BLaER1 treated with 17β-estradiol and CSF1 and Interleukin-3, amounts not matched to agents 10 nM and 100 nM (cell line): Measurements from ENCODE around the gene FOCAD.

ENCODE experiments used
- H3K27ac ChIP-seq, 11 experiments: shearing (Covaris generic); formaldehyde crosslinking; 2 replicates each; pipeline ENCODE4 v1.8.1; 2022
- H3K27me3 ChIP-seq, 11 experiments: shearing (Covaris generic); formaldehyde crosslinking; 2 replicates each; pipeline ENCODE4 v1.8.1; 2022
- H3K36me3 ChIP-seq, 11 experiments: shearing (Covaris generic); formaldehyde crosslinking; 2 replicates each; pipeline ENCODE4 v1.8.1; 2022
- H3K4me1 ChIP-seq, 10 experiments: shearing (Covaris generic); formaldehyde crosslinking; 2 replicates each; pipeline ENCODE4 v1.8.1; 2022
- H3K4me2 ChIP-seq, 11 experiments: shearing (Covaris generic); formaldehyde crosslinking; 2 replicates each; pipeline ENCODE4 v1.8.1; 2022
- H3K4me3 ChIP-seq, 10 experiments: shearing (Covaris generic); formaldehyde crosslinking; 2 replicates each; pipeline ENCODE4 v1.8.1; 2022
- H3K9ac ChIP-seq, 11 experiments: shearing (Covaris generic); formaldehyde crosslinking; 2 replicates each; pipeline ENCODE4 v1.8.1; 2022
- H3K9me3 ChIP-seq, 11 experiments: shearing (Covaris generic); formaldehyde crosslinking; replicated peaks in 1 of 11; 2 replicates each; pipeline ENCODE4 v1.8.1; 2022
- H4K20me1 ChIP-seq, 11 experiments: shearing (Covaris generic); formaldehyde crosslinking; 2 replicates each; pipeline ENCODE4 v1.8.1; 2022
- Cebpa-rat ChIP-seq, 11 experiments: shearing (Covaris generic); IDR thresholded peaks; 2 replicates each; pipeline ENCODE4 v1.8.1; 2022

FOCAD gene

GRCh38 chr9:20734275-20734674 lies 50.2 kb downstream of the FOCAD start:
- peaks cover 0 to 17% (median 4%) of the 10 kb centered on the region in 11 experiments; a peak in 8 of 22 replicates for H3K36me3 ChIP-seq
- H3K4me1 ChIP-seq: peaks cover 0 to 9% (median 3%) of the 10 kb centered on the region in 10 experiments; a peak in 7 of 20 replicates
- TF ChIP-seq Cebpa-rat (IDR thresholded peaks at IDR 0.05): no peak
- no peak overlapping the region for H3K4me3 ChIP-seq
- no peaks in the 10 kb centered on the region for H3K27me3 ChIP-seq
- no peaks in the 10 kb centered on the region for H4K20me1 ChIP-seq
- no peaks in the 10 kb centered on the region for H3K9me3 ChIP-seq
- no peak overlapping the region for H3K9ac ChIP-seq
- no peak overlapping the region for H3K27ac ChIP-seq
- no peak overlapping the region for H3K4me2 ChIP-seq

- Histone ChIP-seq H3K4me3 (no peak overlapping the region), H3K27ac (no peak overlapping the region), H3K9me3 (no peaks in the 10 kb centered on the region), H3K36me3 (peaks cover 0 to 36% (median 4%) of the 10 kb centered on the region in 11 experiments; a peak in 6 of 22 replicates), H3K4me2 (no peak overlapping the region), H3K27me3 (no peaks in the 10 kb centered on the region), H3K9ac (no peak overlapping the region), H3K4me1 (no peaks in the 10 kb centered on the region), H4K20me1 (no peaks in the 10 kb centered on the region)
- TF ChIP-seq Cebpa-rat (IDR thresholded peaks at IDR 0.05): no peak
These were observed 56.2 kb downstream of the FOCAD start for GRCh38 chr9:20740304-20740703.

GRCh38 chr9:20740929-20741582 lies 57.0 kb downstream of the FOCAD start:
- no peaks in the 10 kb centered on the region for H3K4me1 ChIP-seq
- no peak overlapping the region for H3K4me2 ChIP-seq
- H3K9ac ChIP-seq: no peak overlapping the region
- no peaks in the 10 kb centered on the region for H3K27me3 ChIP-seq
- no peak for TF ChIP-seq Cebpa-rat (IDR thresholded peaks at IDR 0.05)
- no peaks in the 10 kb centered on the region for H3K9me3 ChIP-seq
- no peak overlapping the region for H3K4me3 ChIP-seq
- no peaks in the 10 kb centered on the region for H4K20me1 ChIP-seq
- no peak overlapping the region for H3K27ac ChIP-seq
- H3K36me3 ChIP-seq: peaks cover 0 to 36% (median 4%) of the 10 kb centered on the region in 11 experiments; a peak in 6 of 22 replicates

- Histone ChIP-seq H3K36me3 (peaks cover 0 to 33% (median 3%) of the 10 kb centered on the region in 11 experiments; a peak in 6 of 22 replicates), H3K9me3 (no peaks in the 10 kb centered on the region), H3K9ac (no peak overlapping the region), H3K4me2 (no peak overlapping the region), H3K27me3 (no peaks in the 10 kb centered on the region), H3K27ac (no peak overlapping the region), H4K20me1 (no peaks in the 10 kb centered on the region), H3K4me3 (no peak overlapping the region), H3K4me1 (no peaks in the 10 kb centered on the region)
- TF ChIP-seq Cebpa-rat (IDR thresholded peaks at IDR 0.05): no peak
These were observed 58.8 kb downstream of the FOCAD start for GRCh38 chr9:20742833-20743232.

DNA sequence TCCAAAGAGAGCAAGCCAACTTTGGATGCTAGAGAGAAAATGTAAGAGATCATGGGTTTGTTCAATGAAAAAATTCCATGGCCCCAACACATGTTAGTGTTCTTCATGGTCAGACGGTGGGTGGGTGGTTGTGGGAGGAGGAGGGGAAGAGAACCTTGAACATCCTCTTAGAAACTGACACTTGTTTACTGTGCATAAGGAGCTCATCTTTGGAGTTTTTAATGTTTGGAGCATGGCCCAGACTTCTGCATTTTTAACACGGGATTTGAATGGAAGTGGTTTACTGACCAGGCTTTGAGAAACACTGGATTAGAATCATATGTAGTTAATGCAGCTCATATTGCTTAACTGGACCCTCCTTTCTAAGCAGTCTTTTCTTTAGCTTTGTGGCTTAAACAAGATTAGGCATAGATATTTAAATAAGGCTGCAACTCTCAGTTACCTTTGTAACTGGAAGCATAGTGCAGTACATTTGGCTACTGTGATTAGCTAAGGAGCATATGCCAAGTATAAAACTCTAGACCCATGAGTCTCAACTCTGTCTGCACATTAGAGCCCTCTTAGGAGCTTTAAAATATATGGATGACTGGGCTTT lies 60.1 kb downstream of the FOCAD start:
- Histone ChIP-seq H3K36me3 (peaks cover 0 to 26% (median 0%) of the 10 kb centered on the region in 11 experiments; a peak in 5 of 22 replicates), H4K20me1 (no peaks in the 10 kb centered on the region), H3K9ac (no peak overlapping the region), H3K27me3 (no peaks in the 10 kb centered on the region), H3K4me3 (no peak overlapping the region), H3K27ac (no peak overlapping the region), H3K4me2 (no peak overlapping the region), H3K4me1 (no peaks in the 10 kb centered on the region), H3K9me3 (no peaks in the 10 kb centered on the region)
- no peak for TF ChIP-seq Cebpa-rat (IDR thresholded peaks at IDR 0.05)

GRCh38 chr9:20746967-20747366 lies 62.9 kb downstream of the FOCAD start:
- Histone ChIP-seq H3K27ac (no peak overlapping the region), H4K20me1 (no peaks in the 10 kb centered on the region), H3K9me3 (no peaks in the 10 kb centered on the region), H3K4me3 (no peak overlapping the region), H3K4me2 (no peak overlapping the region), H3K4me1 (peaks cover 0 to 7% (median 0%) of the 10 kb centered on the region in 10 experiments; a peak in 2 of 20 replicates), H3K27me3 (no peaks in the 10 kb centered on the region), H3K9ac (no peak overlapping the region), H3K36me3 (peaks cover 0 to 12% (median 0%) of the 10 kb centered on the region in 11 experiments; a peak in 4 of 22 replicates)
- no peak for TF ChIP-seq Cebpa-rat (IDR thresholded peaks at IDR 0.05)

GRCh38 chr9:20749496-20750198 lies 65.6 kb downstream of the FOCAD start:
- Histone ChIP-seq H3K27ac (no peak overlapping the region), H3K4me2 (no peak overlapping the region), H3K9ac (no peak overlapping the region), H3K9me3 (no peaks in the 10 kb centered on the region), H3K27me3 (no peaks in the 10 kb centered on the region), H3K36me3 (no peaks in the 10 kb centered on the region; a peak in 1 of 22 replicates), H3K4me3 (no peak overlapping the region), H4K20me1 (no peaks in the 10 kb centered on the region), H3K4me1 (peaks cover 0 to 7% (median 0%) of the 10 kb centered on the region in 10 experiments; a peak in 2 of 20 replicates)
- no peak for TF ChIP-seq Cebpa-rat (IDR thresholded peaks at IDR 0.05)

GRCh38 chr9:20753761-20754160 lies 69.7 kb downstream of the FOCAD start:
- Histone ChIP-seq H3K9ac (no peak overlapping the region), H3K27ac (no peak overlapping the region), H3K9me3 (no peaks in the 10 kb centered on the region), H3K27me3 (no peaks in the 10 kb centered on the region), H4K20me1 (no peaks in the 10 kb centered on the region), H3K4me3 (no peak overlapping the region), H3K36me3 (peaks cover 0 to 8% (median 0%) of the 10 kb centered on the region in 11 experiments; a peak in 1 of 22 replicates), H3K4me2 (no peak overlapping the region), H3K4me1 (peaks cover 0 to 7% (median 0%) of the 10 kb centered on the region in 10 experiments; a peak in 2 of 20 replicates)
- TF ChIP-seq Cebpa-rat (IDR thresholded peaks at IDR 0.05): no peak

DNA sequence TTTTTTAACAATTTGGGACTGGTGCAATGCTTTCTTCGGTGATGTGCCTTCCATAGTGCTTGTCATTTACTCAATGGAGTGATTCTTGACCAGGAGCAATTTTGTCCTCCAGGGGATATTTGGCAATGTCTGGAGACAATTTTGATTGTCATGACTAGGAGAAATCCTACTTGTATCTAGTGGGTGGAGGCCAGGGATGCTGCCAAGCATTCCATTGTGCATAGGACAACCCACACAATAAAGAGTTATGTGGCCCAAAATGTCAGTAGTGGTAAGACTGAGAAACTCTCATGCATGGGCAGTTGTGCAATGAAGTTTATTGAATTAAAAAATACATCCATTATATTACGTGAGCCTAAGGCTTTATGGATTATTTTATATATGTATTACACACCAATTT lies 70.5 kb downstream of the FOCAD start:
- Histone ChIP-seq H3K27ac (no peak overlapping the region), H3K4me1 (peaks cover 0 to 7% (median 0%) of the 10 kb centered on the region in 10 experiments; a peak in 2 of 20 replicates), H3K9ac (no peak overlapping the region), H3K9me3 (no peaks in the 10 kb centered on the region), H3K4me2 (no peak overlapping the region), H3K27me3 (no peaks in the 10 kb centered on the region), H3K4me3 (no peak overlapping the region), H3K36me3 (peaks cover 0 to 8% (median 0%) of the 10 kb centered on the region in 11 experiments; a peak in 1 of 22 replicates), H4K20me1 (no peaks in the 10 kb centered on the region)
- TF ChIP-seq Cebpa-rat (IDR thresholded peaks at IDR 0.05): no peak
